GM18520 (cell line): Measurements from ENCODE around the gene EFNA4.

Experiments used
- ATAC-seq: cut with Tn5 transposase; IDR thresholded peaks from one replicate; pipeline ENCODE4 v1.9.1; 2021; ENCODE audit not compliant: unreplicated experiment

Gene EFNA4

DNA sequence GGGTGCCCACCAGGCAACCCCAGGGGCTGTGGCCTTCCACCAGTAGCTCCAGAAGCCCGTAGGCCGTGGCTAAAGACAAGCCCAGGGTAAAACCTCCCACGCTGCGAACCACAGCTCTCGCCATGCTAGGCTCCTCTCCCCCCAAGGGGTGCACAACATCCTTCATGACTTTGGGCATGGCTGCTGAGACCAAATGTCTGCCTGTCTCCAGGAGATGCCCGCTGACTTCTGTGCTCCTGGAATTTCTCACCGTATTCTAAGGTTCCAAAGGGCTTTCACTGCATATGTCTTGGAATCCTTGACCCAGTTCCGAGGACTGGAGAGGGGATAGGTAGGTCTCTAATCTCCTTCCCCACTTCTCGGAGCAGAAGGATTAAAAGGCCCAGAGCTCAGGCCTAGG is 30.0 kb upstream of the EFNA4 start, which contains the start of the genes DCST1 and DCST2:
DCST1 (plus strand) TSS at position 301 of the 400 bp plus-strand sequence. CDS start 213 bp downstream, outside the sequence.
DCST2 (minus strand) TSS at position 258 of the 400 bp plus-strand sequence; CDS start at position 178, 80 bp downstream.
- ATAC-seq: no peak

DNA sequence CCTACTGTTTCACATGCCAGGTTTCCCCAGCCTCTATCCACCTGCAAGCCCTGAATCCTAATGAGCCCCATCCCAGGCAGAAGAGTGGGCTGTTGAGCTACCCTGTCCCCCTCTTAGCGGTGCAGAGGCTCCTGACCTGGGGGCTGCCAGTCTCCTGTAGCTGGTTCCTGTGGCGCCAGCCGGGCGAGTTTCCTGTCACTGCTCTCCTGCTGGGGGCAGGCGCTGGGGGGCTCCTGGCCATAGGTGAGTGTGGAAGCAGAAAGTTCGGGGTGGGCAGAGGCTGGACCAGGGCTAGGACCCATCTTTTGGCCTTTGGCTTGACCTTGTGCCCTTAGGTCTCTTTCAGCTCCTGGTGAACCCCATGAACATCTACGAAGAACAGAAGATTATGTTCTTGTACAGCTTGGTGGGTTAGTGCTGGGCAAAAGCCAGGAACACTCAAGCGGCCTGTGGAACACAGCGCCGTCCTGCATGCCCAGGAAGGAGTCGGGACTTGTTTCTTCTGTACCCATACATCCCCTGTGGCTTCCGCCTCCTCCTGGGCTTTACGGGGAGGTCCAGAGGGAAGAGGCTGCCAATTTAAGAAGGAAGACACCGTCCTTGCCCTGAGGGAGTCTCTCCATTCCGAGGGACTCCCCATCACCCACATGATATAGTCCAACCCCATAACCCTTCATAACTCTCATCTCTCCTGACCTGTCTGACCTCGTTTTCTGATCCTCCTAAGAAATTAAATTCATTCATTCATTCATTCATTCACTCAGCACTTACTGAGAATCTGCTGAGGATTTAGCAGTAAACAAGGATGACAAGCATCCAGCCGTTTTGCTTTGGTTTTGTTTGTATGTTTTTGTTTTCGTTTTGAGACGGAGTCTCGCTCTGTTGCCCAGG is 29.0 kb upstream of the EFNA4 start:
- ATAC-seq: no peak

DNA sequence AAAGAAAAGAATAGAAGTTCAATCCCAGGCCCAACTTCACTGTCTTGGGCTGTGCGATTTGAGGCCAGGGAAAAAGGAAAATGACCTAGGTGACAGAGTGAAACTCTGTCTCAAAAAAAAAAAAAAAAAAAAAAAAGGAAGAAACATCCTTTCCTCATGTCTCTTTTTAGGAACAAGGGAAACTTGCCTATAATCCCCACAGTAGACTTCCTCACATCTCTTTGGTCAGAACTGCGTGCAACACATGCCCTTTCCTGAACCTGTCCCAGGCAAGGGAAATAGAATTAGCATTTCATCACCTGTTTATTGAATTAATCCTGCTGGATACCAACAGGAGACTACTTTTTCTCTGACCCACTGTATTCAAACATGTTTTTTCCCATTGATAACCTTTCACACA is 27.6 kb upstream of the EFNA4 start:
- ATAC-seq: no peak

DNA sequence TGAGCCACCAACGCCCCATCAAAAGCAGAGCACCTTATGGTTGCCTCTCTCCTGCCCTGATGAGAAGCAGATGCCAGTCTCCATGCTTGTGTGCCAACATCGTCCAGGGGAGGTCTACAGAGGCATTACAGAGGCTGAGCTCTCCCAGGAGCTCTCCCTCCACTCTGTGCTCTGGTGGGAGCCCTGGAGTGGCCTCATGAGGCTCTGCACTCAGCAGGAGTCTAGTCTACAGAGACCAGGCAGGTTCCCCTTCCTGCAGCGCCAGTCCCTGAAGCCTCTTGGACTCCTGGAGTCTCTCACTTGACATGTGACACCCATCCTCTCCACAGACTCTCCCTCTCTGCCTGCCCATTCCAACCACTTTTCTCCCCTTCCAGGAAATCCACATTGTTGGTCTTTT is 26.5 kb upstream of the EFNA4 start:
- ATAC-seq: no peak

DNA sequence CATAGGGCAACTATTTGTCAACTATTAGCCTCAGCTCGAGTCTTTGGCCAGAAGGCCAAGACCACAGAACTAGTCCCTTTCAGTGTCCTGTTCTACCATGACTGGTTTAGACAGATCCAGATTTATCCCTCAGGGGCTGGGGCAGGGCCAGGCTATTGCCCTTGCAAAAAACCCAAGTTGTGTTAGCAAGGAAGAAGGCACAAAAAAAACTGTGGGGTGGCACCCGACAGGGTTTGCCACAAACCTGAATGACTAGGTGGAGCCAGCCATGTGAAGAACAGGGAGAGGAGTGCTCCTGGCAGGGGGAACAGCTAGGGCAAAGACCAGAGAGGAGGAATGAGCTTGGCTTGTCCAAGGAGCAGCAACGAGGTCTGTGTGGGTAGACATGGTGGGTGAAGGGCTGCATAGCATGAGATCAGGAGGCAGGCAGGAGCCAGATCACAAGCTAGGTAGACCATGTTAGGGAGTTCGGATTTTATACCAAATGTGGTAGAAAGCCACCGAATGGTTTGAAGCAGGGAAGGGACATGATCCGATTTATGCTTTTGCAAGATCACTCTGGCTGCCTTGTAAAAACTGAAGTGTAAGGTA is 25.6 kb upstream of the EFNA4 start:
- ATAC-seq: no peak

DNA sequence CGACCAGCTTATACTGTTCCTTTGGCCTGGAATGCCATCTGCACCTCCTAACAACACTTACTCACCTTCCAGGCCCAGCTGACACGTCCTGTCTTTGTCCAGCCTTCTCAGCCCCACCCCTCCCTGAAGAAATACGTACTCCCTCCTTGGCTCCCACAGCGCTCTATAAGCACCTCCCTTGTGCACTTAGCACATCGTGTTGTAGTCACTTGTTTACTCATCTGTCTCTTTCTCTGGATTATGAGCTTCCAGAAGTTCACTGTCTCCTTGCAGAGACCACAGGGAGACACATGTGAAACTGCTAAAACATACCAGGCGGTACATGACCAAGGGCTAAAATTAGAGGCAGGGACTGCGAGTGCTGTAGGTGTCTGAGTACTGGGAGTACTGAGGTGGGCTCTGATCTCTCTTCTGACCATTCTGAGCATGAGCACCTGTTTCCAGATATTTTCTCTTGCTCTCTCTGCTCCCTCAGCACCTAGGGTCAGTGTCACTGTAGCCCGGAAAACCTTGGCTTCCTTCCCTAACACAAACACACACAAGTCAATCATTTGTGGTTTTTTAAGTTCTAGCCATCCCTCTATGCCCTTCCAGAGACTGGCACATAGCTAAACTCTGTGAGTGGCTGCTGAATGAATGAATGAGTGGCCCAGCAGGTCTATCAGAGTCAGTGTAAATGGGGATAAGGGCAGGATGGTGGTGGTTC is 24.8 kb upstream of the EFNA4 start:
- no peak for ATAC-seq

DNA sequence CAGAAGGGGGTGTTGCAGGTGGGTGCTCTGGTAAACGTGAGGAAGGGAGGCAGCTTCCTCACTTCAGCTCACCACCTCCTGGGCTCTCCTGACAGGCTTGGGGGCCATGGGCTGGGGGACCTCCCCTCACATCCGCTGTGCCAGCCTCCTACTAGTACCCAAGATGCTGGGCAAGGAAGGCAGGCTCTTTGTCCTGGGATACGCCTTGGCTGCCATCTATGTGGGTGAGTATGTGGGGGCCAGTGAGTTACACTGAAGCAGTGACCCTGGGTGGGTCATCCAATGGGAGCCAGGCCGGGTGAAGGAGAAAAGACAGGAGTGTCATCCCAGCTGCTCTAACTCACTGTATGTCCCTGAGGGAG is 24.3 kb upstream of the EFNA4 start:
- ATAC-seq: no peak

DNA sequence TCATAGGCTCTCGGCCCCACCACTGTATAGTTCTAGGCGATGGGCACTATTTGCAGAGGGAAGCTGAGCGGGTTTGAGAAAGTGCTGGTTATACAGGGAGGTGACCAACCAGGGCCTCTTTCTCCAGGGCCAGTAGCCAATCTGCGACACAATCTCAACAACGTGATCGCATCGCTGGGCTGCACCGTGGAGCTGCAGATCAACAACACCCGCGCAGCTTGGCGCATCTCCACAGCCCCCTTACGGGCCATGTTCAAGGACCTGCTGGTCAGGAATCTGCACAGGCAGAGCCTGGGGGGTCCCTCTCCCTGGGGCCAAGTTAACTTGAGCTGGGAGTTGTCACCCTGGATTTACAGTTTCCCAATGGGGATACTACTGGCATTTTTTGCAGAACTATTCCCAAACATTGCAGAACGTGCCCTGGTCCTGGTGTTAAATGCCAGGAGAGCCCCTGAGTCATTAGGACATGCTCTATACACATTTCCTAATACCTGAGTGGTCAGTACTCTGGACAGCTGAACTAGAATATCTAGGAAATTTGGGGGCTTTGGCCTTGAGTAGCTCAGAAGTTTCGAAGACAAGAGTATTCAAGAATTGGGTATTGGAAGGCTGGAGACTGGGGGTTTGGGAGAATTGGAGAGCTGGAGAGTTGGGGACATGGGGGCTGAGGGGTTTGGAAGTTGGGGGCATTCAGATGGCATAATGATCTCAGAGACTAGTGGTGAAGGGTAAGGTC is 23.0 kb upstream of the EFNA4 start:
- ATAC-seq: no peak

DNA sequence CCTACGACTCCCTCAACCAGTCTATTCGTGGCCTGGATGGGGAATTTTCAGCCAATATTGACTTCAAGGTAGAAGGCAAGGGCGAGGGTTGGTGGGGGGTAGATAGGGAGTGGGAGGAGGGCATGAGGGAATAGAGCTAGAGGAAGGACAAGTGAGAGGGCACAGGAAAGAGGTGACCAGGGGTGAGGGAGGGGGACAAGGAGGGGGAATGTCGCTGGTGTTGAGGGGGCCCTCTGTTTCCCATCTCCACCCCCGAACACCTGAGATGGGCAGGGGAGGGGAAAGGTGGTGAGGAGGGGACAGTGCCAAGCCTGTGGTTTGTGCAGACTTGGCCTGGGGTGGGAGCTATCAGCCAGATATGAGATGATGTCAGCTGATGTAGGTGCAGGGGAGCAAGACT is 20.8 kb upstream of the EFNA4 start:
- no peak for ATAC-seq

DNA sequence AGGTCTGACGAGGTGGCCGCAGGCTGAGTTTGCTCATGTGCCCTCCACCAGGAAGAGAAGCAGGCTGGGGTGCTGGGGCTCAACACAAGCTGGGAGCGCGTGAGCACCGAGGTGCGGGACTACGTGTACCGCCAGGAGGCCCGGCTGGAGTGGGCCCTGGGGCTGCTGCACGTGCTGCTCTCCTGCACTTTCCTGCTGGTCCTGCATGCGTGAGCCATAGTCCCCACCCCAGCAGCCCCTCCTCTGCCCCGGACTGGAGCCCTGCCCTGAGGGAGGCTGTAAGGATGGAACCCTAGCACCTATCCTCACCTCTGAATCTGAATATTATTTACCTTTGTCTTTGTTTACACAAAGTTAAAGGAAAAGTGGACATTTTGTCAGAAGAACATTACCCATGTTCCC is 20.2 kb upstream of the EFNA4 start:
- ATAC-seq: no peak

DNA sequence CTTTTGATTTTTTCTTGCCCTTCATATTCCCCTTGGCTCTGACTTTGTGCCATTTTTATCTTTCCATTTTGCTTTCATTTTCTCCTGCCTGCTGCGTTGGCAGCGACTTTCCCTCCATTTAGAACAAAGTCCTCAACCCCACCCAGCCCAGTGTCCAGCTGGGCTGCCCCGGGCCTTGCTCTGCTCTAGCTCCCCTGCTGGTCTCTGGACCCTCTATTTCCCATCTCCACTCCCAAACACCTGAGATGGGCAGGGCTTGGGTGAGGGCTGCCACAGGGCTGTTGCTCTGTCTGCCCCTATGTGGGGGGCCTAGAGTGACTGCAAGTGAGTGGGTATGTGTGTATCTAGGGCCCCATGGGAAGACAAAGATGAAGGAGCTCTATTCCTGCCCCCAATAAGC is 19.7 kb upstream of the EFNA4 start:
- no peak for ATAC-seq

DNA sequence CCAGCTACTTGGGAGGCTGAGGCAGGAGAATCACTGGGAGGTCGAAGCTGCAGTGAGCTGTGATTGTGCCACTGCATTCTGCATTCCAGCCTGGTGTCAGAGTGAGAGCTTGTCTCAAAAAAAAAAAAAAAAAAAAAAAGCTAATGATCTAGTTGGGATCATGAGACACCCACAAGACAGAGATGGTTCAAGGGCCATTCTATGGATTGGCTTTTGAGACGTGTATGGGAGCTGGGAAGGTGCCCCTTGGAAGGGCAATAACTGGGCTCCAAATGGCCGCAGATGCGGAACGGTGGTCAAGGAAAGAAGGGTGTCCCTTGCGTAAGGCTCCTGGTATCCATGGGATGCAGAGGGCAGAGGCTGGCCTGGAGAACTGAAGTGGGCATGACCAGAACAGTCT is 19.2 kb upstream of the EFNA4 start:
- ATAC-seq: no peak

DNA sequence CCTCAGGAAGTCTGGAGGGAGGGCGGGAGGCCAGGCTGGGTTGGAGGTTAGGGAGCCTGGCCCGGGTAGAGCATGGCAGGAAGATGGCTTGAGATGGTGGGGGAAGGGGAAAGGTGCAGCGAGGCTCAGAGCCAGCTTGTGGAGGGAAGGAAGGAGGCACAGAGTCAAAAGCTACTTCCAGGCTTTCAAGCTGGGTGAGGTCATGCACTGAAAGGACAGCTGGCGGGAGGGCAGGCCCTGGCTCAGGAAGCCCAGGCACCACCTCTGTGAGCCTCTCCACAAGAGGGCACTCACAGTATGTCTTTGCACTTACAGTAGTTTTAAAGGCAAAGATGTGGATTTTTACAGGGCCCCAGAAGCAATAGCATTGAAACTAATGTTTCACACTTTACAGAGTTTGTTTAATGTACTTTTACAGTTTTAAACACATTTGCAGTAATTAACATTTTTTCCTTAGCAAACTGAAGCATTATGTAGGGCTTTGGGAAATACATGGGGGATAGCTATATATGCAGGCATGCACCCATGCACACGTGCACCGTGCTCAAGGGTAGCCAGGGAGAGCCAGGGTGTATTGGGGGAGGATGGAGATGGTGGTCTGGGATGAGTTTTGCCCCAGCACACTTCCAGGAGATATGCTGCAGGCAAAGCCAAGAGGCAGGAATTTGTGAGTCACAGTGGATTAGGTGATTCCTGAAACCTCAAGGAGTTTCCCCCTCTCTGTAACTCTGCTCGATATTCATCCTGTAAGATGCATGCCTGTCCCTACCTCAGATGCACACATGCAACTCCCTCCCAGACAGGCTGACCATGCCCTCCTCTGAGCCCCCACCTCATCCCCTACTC is 18.5 kb upstream of the EFNA4 start:
- no peak for ATAC-seq

DNA sequence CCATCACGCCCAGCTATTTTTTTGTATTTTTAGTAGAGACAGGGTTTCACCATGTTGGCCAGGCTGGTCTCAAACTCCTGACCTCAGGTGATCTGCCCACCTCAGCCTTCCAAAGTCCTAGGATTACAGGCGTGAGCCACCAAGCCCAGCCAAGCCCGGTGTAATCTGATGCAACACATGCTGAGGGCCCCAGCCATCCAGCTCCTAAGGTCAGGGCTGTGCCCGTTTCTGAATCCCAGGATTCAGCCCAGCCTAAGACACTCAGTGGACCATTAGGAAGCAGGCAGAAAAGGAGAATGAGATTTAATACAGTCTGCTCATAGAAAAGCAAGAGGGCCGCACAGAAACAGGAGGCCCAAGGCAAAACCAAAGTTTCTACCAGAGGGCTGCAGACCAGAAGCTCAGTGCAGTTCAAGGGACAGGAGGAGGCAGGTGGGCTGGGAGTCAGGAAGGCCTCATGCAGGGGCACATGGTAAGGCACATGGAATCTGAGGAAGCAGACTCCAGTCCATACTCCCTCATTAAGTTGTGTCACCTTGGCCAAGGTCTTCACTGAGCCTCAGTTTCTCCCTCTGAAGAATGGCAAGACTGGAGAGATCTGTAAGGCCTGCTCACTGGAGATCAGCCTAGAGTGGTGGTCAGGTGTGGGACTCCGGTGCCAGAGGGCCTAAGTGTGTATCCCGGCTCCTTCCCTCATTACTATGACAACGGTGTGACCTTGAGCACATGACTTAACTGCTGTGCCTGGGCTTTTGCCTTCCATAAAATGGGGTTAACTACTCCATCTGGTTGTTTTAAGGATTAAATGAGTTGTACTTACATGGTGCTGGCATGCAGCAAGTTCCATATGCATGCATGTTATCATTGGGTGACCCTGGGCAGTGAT is 14.8 kb upstream of the EFNA4 start:
- no peak for ATAC-seq

DNA sequence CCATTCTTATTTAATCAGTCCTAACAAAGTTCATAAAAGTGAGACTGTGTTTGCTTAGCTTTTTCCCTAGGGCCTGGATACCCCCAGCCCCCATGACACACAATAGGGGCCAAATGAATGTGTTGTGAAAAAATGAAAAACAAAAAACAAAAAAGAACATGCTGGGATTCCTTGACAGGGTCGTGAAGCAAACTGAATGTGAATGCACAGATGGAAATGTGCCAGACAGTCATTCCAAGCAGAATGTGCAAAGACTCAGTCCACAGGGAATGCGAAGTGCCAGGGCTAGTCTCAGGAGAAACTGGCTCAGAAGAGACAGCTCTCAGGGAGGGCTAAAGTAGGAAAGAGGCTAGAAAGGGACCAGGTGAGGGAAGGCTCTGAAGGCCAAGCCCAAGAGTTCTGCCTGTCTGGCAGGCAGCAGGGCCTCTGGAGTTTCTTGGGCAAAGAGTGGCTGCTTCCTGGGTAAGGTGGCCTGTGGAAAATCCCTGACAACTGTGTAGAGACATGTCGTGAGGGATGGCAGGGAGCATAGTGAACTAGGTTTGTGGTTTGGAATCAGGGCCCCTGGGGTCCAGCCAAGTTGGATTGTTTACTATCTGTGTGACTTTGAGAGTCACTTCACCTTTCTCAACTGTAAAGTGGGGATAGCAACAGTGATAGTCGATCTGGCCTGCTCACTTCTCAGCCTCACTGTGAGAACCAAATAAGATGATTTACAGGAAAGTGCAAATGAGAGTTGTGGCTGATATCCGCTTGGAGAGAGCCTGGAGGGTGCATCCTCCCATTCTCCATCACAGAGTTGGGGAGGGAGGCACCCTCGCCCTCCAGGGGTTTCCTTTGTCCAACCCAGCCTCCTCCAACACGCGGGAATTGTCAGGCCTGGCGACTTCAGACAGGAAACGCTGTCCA is 13.6 kb upstream of the EFNA4 start:
- ATAC-seq: no peak

DNA sequence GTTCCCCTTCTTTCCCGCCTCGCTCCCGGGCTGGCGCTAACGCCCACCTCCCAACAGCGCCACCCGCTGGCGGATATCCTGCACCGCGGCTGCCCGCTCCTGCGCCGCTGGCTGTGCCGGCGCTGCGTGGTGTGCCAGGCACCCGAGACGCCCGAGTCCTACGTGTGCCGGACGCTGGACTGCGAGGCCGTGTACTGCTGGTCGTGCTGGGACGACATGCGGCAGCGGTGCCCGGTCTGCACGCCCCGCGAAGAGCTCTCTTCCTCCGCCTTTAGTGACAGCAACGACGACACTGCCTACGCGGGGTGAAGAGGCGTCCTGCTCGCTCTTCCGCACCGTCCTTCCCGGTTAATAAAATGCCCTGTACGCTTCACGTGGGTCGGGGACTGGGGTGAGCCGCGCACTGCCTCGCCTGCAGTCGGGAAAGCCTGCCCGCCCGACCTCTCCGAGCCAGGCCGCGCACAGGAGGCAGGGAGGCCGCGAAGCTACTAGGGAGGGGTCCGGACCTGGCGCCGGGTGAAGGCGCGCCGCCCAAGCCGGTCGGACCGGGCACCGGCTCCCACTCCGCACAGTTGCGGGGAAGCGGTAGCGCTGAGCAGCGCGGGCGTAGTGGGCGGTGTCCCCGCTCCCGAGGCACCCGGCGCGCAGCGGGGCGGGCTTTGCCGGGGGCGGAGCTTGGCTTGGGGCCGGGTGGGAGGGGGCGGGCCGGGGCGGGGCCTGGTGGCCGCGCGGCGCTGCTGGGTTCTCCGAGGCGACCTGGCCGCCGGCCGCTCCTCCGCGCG is 12.8 kb upstream of the EFNA4 start, which contains the start of gene ADAM15:
ADAM15 (plus strand) TSS at position 757 of the 782 bp plus-strand sequence. CDS start 71 bp downstream, outside the sequence.
- ATAC-seq: no peak

DNA sequence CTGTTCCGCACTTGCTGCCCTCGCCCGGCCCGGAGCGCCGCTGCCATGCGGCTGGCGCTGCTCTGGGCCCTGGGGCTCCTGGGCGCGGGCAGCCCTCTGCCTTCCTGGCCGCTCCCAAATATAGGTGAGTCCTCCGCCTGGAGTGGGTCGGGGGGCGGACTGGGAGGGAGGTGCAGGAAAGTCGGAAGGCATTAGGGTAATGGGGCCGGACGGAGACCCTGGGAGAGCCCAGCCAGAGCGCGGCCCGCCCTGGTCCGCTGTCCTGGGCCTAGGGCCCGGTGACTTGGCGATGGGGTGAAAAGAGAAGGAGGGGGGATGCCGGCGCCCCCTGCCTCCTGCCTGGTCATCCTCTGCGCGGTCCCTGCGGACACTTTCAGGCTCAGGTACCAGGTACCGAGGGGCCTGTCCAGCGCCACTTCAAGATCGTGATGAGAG is 12.2 kb upstream of the EFNA4 start:
- ATAC-seq: no peak
